CD4-positive, alpha-beta T cell treated with Interleukin-6 for 4 hours (primary cell): ENCODE data around the gene NTN1.
"Not testable (repeated sequence)": the region's sequence is repeated elsewhere in the genome, so short reads cannot be mapped to it uniquely, and the experiment has no call there.

Source experiments
- DNase-seq: peaks from one replicate; pipeline ENCODE4 v3.0.0-alpha.2; 2020; ENCODE audit warnings: mixed read lengths

NTN1 gene

GRCh38 chr17:9021158-9021991, at the start of gene NTN1:
Gene NTN1, plus strand, starts transcription at chr17:9021510. Its CDS starts 864 bp downstream, at chr17:9022374.
- peak; percentile 58 for DNase-seq

- DNase-seq, result no peak
These were observed 46.1 kb upstream of the NTN1 start for GRCh38 chr17:8975091-8975725.

GRCh38 chr17:8976638-8977037, 44.7 kb upstream of the NTN1 start:
- DNase-seq, result no peak

- no peak for DNase-seq
These were observed 41.6 kb upstream of the NTN1 start for GRCh38 chr17:8979715-8980114.

GRCh38 chr17:8981443-8981842, 39.9 kb upstream of the NTN1 start:
- no peak for DNase-seq

GRCh38 chr17:8984225-8984624, 37.1 kb upstream of the NTN1 start:
- DNase-seq, result not testable (repeated sequence)

GRCh38 chr17:8985054-8985701, 36.1 kb upstream of the NTN1 start:
- DNase-seq, result no peak

GRCh38 chr17:8986295-8986694, 35.0 kb upstream of the NTN1 start:
- DNase-seq, result no peak

- DNase-seq, result not testable (repeated sequence)
These were observed 32.9 kb upstream of the NTN1 start for GRCh38 chr17:8988263-8988935.

- DNase-seq, result peak; percentile 78
These were observed 29.6 kb upstream of the NTN1 start for GRCh38 chr17:8991514-8992285.

- DNase-seq, result peak; percentile 42
These were observed 27.0 kb upstream of the NTN1 start for GRCh38 chr17:8994319-8994718.

GRCh38 chr17:8995711-8996110, 25.6 kb upstream of the NTN1 start:
- no peak for DNase-seq

GRCh38 chr17:8997994-8998628, 23.2 kb upstream of the NTN1 start:
- DNase-seq, result peak; percentile 85

GRCh38 chr17:9001559-9001958, 19.8 kb upstream of the NTN1 start:
- DNase-seq, result no peak

- no peak for DNase-seq
These were observed 19.1 kb upstream of the NTN1 start for GRCh38 chr17:9002227-9002605.

- DNase-seq, result peak; percentile 29
These were observed 18.5 kb upstream of the NTN1 start for GRCh38 chr17:9002606-9003354.

- no peak for DNase-seq
These were observed 17.8 kb upstream of the NTN1 start for GRCh38 chr17:9003355-9004131.

- no peak for DNase-seq
These were observed 17.0 kb upstream of the NTN1 start for GRCh38 chr17:9004132-9004960.

GRCh38 chr17:9004961-9005285, 16.4 kb upstream of the NTN1 start:
- no peak for DNase-seq
